ENCODE results near the gene MSRB3.

DNA sequence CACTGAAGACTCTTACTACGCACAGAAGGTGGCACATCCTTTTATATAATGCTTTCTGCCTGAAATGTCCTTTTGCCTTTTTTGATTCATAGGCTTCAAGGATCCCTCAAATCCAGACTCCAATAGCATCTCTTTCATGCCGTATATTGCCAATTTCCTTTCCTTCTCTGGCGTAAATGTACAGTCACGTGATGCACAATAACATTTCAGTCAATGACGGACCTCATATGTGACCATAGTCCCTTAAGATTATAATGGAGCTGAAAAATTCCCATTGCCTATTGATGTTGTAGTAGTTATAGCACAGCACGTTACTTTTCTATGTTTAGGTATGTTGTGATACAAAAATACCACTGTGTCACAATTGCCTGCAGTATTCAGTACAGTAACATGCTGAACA is 196.3 kb downstream of the MSRB3 start:
- TF ChIP-seq ETV6 (CRISPR knock-in tag; IDR thresholded peaks at IDR 0.05) (no peak), NFYB (CRISPR knock-in tag; conservative IDR thresholded peaks at IDR 0.05; ENCODE audit: low read depth) (no peak)
